CD4-positive, CD25-positive, alpha-beta regulatory T cell (primary cell): ENCODE data around the gene CCDC174. TPM values are rescaled to one million over a fixed set of nuclear protein-coding genes. Genes with fewer than 3 reads are reported as not detected.

ENCODE experiments used
- ATAC-seq, 2 donors: fragments of 150-1000 bp; cut with Tn5 transposase; one replicate each; pipeline ENCODE4 v1.10.0; 2021; ENCODE audit warnings: low read depth in 2 of 2, moderate number of reproducible peaks in 2 of 2, moderate library complexity in 1 of 2
- DNase-seq, 3 donors: peaks; one replicate each; pipeline versions ENCODE4 v3.0.0 to v3.0.0-alpha.2; 2012 to 2022; ENCODE audit warnings: mixed read lengths in 1 of 3
- H3K27ac ChIP-seq: one replicate; pipeline ENCODE4 v1.7.0; 2013; ENCODE audit warnings: mild to moderate bottlenecking, low read length; ENCODE audit not compliant: insufficient read depth, poor library complexity, severe bottlenecking
- H3K27me3 ChIP-seq: one replicate; pipeline ENCODE4 v1.7.0; 2013; ENCODE audit warnings: low read length; ENCODE audit not compliant: control insufficient read depth, insufficient read depth
- H3K36me3 ChIP-seq: one replicate; pipeline ENCODE4 v1.7.0; 2013; ENCODE audit warnings: mild to moderate bottlenecking, low read length, moderate library complexity; ENCODE audit not compliant: control insufficient read depth, insufficient read depth
- H3K4me1 ChIP-seq: 2 replicates; pipeline ENCODE4 v1.7.0; 2013; ENCODE audit warnings: mild to moderate bottlenecking, low read length; ENCODE audit not compliant: insufficient read depth, control insufficient read depth, poor library complexity, severe bottlenecking
- H3K4me3 ChIP-seq: one replicate; pipeline ENCODE4 v1.7.0; 2013; ENCODE audit warnings: low read depth, mild to moderate bottlenecking, low read length, moderate library complexity
- H3K9me3 ChIP-seq, 2 experiments: 1 replicate in 1 of 2; 2 replicates in 1 of 2; pipeline ENCODE4 v1.7.0; 2013; ENCODE audit warnings: low read length in 2 of 2, mild to moderate bottlenecking in 1 of 2, moderate library complexity in 1 of 2; ENCODE audit not compliant: control insufficient read depth in 2 of 2
- H3K27ac Mint-ChIP-seq, 3 donors: one replicate each; pipeline ENCODE4 v1.8.0; 2020 to 2022; ENCODE audit warnings: mild to moderate bottlenecking in 3 of 3, mixed read lengths in 3 of 3, moderate library complexity in 2 of 3
- H3K27me3 Mint-ChIP-seq: one replicate; pipeline ENCODE4 v1.8.0; 2022; ENCODE audit warnings: mild to moderate bottlenecking, mixed read lengths
- H3K36me3 Mint-ChIP-seq: one replicate; pipeline ENCODE4 v1.8.0; 2020; ENCODE audit warnings: mixed read lengths
- H3K4me1 Mint-ChIP-seq, 4 donors: one replicate each; pipeline ENCODE4 v1.8.0; 2020 to 2022; ENCODE audit warnings: mixed read lengths in 4 of 4, mild to moderate bottlenecking in 1 of 4
- H3K4me3 Mint-ChIP-seq, 4 donors: one replicate each; pipeline ENCODE4 v1.8.0; 2020 to 2022; ENCODE audit warnings: mild to moderate bottlenecking in 4 of 4, mixed read lengths in 4 of 4, moderate library complexity in 3 of 4
- H3K9me3 Mint-ChIP-seq, 7 donors: one replicate each; pipeline ENCODE4 v1.8.0; 2020 to 2022; ENCODE audit warnings: mixed read lengths in 7 of 7, mild to moderate bottlenecking in 3 of 7, moderate library complexity in 2 of 7
- polyA plus RNA-seq, 4 donors: library from polyadenylated mRNA; unstranded; fragments of 300-500 nt; fragmentation: Illumina TruSeq; gene quantifications; one replicate each; pipeline ENCODE4 v1.2.3, GENCODE V29; 2021
- total RNA-seq: library from RNA; stranded (reverse); gene quantifications from one replicate; pipeline ENCODE4 v1.2.3, GENCODE V29; 2022

Gene CCDC174
- total and polyA plus RNA-seq, 5 donors from 2014 or later = 16.3 to 55.7 (median 21.3) TPM

- no peak overlapping the region for H3K4me3 ChIP-seq
- H3K27ac ChIP-seq = no peak overlapping the region
- H3K27ac Mint-ChIP-seq = no peak overlapping the region
- no peaks in the 10 kb centered on the region for H3K4me1 ChIP-seq
- H3K9me3 ChIP-seq = no peaks in the 10 kb centered on the region
- no peak for DNase-seq
- H3K27me3 Mint-ChIP-seq = peaks cover 6% of the 10 kb centered on the region
- no peak overlapping the region for H3K4me3 Mint-ChIP-seq
- no peaks in the 10 kb centered on the region for H3K4me1 Mint-ChIP-seq
- H3K36me3 Mint-ChIP-seq = no peaks in the 10 kb centered on the region
- H3K36me3 ChIP-seq = no peaks in the 10 kb centered on the region
- no peaks in the 10 kb centered on the region for H3K9me3 Mint-ChIP-seq
- no peaks in the 10 kb centered on the region for H3K27me3 ChIP-seq
- no peak for ATAC-seq
These were observed 23.7 kb upstream of the CCDC174 start for GRCh38 chr3:14627815-14628214.

- Mint-ChIP-seq H3K36me3 (no peaks in the 10 kb centered on the region), H3K4me1 (no peaks in the 10 kb centered on the region), H3K9me3 (no peaks in the 10 kb centered on the region), H3K27me3 (peaks cover 6% of the 10 kb centered on the region), H3K27ac (no peak overlapping the region), H3K4me3 (no peak overlapping the region)
- Histone ChIP-seq H3K4me3 (no peak overlapping the region), H3K27ac (no peak overlapping the region), H3K4me1 (no peaks in the 10 kb centered on the region), H3K36me3 (no peaks in the 10 kb centered on the region), H3K27me3 (no peaks in the 10 kb centered on the region), H3K9me3 (no peaks in the 10 kb centered on the region)
- DNase-seq = no peak
- ATAC-seq = no peak
These were observed 23.2 kb upstream of the CCDC174 start for GRCh38 chr3:14628406-14628805.

GRCh38 chr3:14630404-14631100 is 21.0 kb upstream of the CCDC174 start:
- no peaks in the 10 kb centered on the region for H3K9me3 Mint-ChIP-seq

GRCh38 chr3:14631101-14631497 is 20.5 kb upstream of the CCDC174 start:
- Mint-ChIP-seq H3K9me3 (no peaks in the 10 kb centered on the region), H3K36me3 (no peaks in the 10 kb centered on the region), H3K27ac (no peak overlapping the region), H3K27me3 (peaks cover 23% of the 10 kb centered on the region), H3K4me1 (no peaks in the 10 kb centered on the region), H3K4me3 (no peak overlapping the region)
- Histone ChIP-seq H3K36me3 (no peaks in the 10 kb centered on the region), H3K9me3 (no peaks in the 10 kb centered on the region), H3K4me3 (no peak overlapping the region), H3K4me1 (no peaks in the 10 kb centered on the region), H3K27me3 (peaks cover 10% of the 10 kb centered on the region), H3K27ac (no peak overlapping the region)
- ATAC-seq (no peak), DNase-seq (no peak)

More at GRCh38 chr3:14630404-14631100, 21.0 kb upstream of the CCDC174 start:
- DNase-seq = no peak
- ATAC-seq = no peak
- Histone ChIP-seq H3K9me3 (no peaks in the 10 kb centered on the region), H3K4me1 (no peaks in the 10 kb centered on the region), H3K27me3 (peaks cover 10% of the 10 kb centered on the region), H3K4me3 (no peak overlapping the region), H3K27ac (no peak overlapping the region), H3K36me3 (no peaks in the 10 kb centered on the region)
- H3K36me3 Mint-ChIP-seq = no peaks in the 10 kb centered on the region
- H3K27ac Mint-ChIP-seq = no peak overlapping the region
- no peak overlapping the region for H3K4me3 Mint-ChIP-seq
- H3K27me3 Mint-ChIP-seq = peaks cover 22% of the 10 kb centered on the region
- H3K4me1 Mint-ChIP-seq = no peaks in the 10 kb centered on the region

GRCh38 chr3:14631687-14632441 is 19.7 kb upstream of the CCDC174 start:
- H3K27me3 ChIP-seq = peaks cover 14% of the 10 kb centered on the region
- no peak for ATAC-seq
- no peaks in the 10 kb centered on the region for H3K9me3 ChIP-seq
- no peaks in the 10 kb centered on the region for H3K36me3 Mint-ChIP-seq
- no peak for DNase-seq
- H3K36me3 ChIP-seq = no peaks in the 10 kb centered on the region
- no peak overlapping the region for H3K27ac ChIP-seq
- H3K27me3 Mint-ChIP-seq = peaks cover 24% of the 10 kb centered on the region
- no peak overlapping the region for H3K27ac Mint-ChIP-seq
- no peaks in the 10 kb centered on the region for H3K4me1 Mint-ChIP-seq
- H3K4me1 ChIP-seq = no peaks in the 10 kb centered on the region
- no peaks in the 10 kb centered on the region for H3K9me3 Mint-ChIP-seq
- no peak overlapping the region for H3K4me3 Mint-ChIP-seq
- no peak overlapping the region for H3K4me3 ChIP-seq

GRCh38 chr3:14632442-14632930 is 19.1 kb upstream of the CCDC174 start:
- Histone ChIP-seq H3K9me3 (no peaks in the 10 kb centered on the region), H3K27me3 (peaks cover 18% of the 10 kb centered on the region), H3K4me3 (no peak overlapping the region), H3K4me1 (no peaks in the 10 kb centered on the region), H3K36me3 (no peaks in the 10 kb centered on the region), H3K27ac (no peak overlapping the region)
- Mint-ChIP-seq H3K27me3 (peaks cover 27% of the 10 kb centered on the region), H3K9me3 (no peaks in the 10 kb centered on the region), H3K4me1 (no peaks in the 10 kb centered on the region), H3K27ac (peak overlapping the region in 1 of 3 donors; percentile 45), H3K4me3 (no peak overlapping the region), H3K36me3 (no peaks in the 10 kb centered on the region)
- ATAC-seq (no peak), DNase-seq (no peak)

GRCh38 chr3:14633417-14633816 is 18.1 kb upstream of the CCDC174 start:
- no peaks in the 10 kb centered on the region for H3K36me3 ChIP-seq
- H3K4me3 ChIP-seq = no peak overlapping the region
- Mint-ChIP-seq H3K9me3 (no peaks in the 10 kb centered on the region), H3K36me3 (no peaks in the 10 kb centered on the region), H3K4me1 (no peaks in the 10 kb centered on the region), H3K27ac (no peak overlapping the region), H3K27me3 (peaks cover 32% of the 10 kb centered on the region), H3K4me3 (peak overlapping the region in 1 of 4 donors; percentile 28)
- no peak for DNase-seq
- peaks cover 27% of the 10 kb centered on the region for H3K27me3 ChIP-seq
- no peak for ATAC-seq
- H3K9me3 ChIP-seq = no peaks in the 10 kb centered on the region
- no peaks in the 10 kb centered on the region for H3K4me1 ChIP-seq
- no peak overlapping the region for H3K27ac ChIP-seq
